HFFc6 (cell line): Measurements from ENCODE around the gene RPS27A. TPM values are rescaled to one million over a fixed set of nuclear protein-coding genes. Genes with fewer than 3 reads are reported as not detected.
"Not testable (repeated sequence)": the region's sequence is repeated elsewhere in the genome, so short reads cannot be mapped to it uniquely, and the experiment has no call there.

Experiments used
- DNase-seq: peaks from one replicate; pipeline ENCODE4 v3.0.0-alpha.2; 2018
- H3K27ac Mint-ChIP-seq: 2 replicates; pipeline ENCODE4 v1.8.0; 2020; ENCODE audit warnings: mild to moderate bottlenecking, mixed read lengths
- H3K27me3 Mint-ChIP-seq: 2 replicates; pipeline ENCODE4 v1.8.0; 2021; ENCODE audit warnings: mild to moderate bottlenecking, moderate library complexity, mixed read lengths; ENCODE audit not compliant: insufficient read depth
- H3K36me3 Mint-ChIP-seq: 2 replicates; pipeline ENCODE4 v1.8.0; 2021; ENCODE audit warnings: low read depth, mixed read lengths
- H3K4me1 Mint-ChIP-seq: 2 replicates; pipeline ENCODE4 v1.8.0; 2020; ENCODE audit warnings: low read depth, mixed read lengths
- H3K4me3 Mint-ChIP-seq: 2 replicates; pipeline ENCODE4 v1.8.0; 2020; ENCODE audit warnings: mild to moderate bottlenecking, moderate library complexity, mixed read lengths
- H3K9me3 Mint-ChIP-seq: 2 replicates; pipeline ENCODE4 v1.8.0; 2020; ENCODE audit warnings: mild to moderate bottlenecking, mixed read lengths
- CTCF ChIP-seq: fragments of 200-600 bp; sonication (generic); IDR thresholded peaks from 2 replicates; pipeline ENCODE4 v1.5.0; 2021; ENCODE audit warnings: antibody characterized with exemption, mild to moderate bottlenecking
- total RNA-seq, 6 experiments: library from RNA; stranded (reverse); fragmentation: NEBNext Ultra II Directional; extraction: Animal tissue kit (Norgen Biotek cat#: 25700); gene quantifications; 2 replicates in 1 of 6; 3 replicates in 5 of 6; pipeline ENCODE4 v1.2.3, GENCODE V29; 2021

Gene RPS27A
- total RNA-seq, 6 experiments from 2014 or later, result 776 to 909 (median 882) TPM

GRCh38 chr2:55233658-55233940 is 1.1 kb downstream of the RPS27A start:
- peaks cover 2% of the 10 kb centered on the region; the same call in 1 of the 2 replicates for H3K27me3 Mint-ChIP-seq
- peak overlapping the region; percentile 95 for H3K4me3 Mint-ChIP-seq
- peaks cover 55% of the 10 kb centered on the region for H3K4me1 Mint-ChIP-seq
- no peaks in the 10 kb centered on the region for H3K9me3 Mint-ChIP-seq
- H3K27ac Mint-ChIP-seq, result peak overlapping the region; percentile 96
- peaks cover 53% of the 10 kb centered on the region for H3K36me3 Mint-ChIP-seq
- DNase-seq, result no peak
- no peak for TF ChIP-seq CTCF

- Mint-ChIP-seq H3K27ac (peak overlapping the region; percentile 9; the same call in 1 of the 2 replicates), H3K36me3 (peaks cover 42% of the 10 kb centered on the region), H3K4me1 (peaks cover 33% of the 10 kb centered on the region), H3K9me3 (no peaks in the 10 kb centered on the region), H3K27me3 (peaks cover 2% of the 10 kb centered on the region; the same call in 1 of the 2 replicates), H3K4me3 (no peak overlapping the region; the same call in 1 of the 2 replicates)
- DNase-seq, result no peak
- TF ChIP-seq CTCF, result no peak
Observed at GRCh38 chr2:55235724-55236538, 3.4 kb downstream of the RPS27A start.

- Mint-ChIP-seq H3K36me3 (peaks cover 42% of the 10 kb centered on the region), H3K4me1 (peaks cover 27% of the 10 kb centered on the region), H3K27me3 (no peaks in the 10 kb centered on the region; the same call in 1 of the 2 replicates), H3K9me3 (no peaks in the 10 kb centered on the region), H3K4me3 (no peak overlapping the region), H3K27ac (no peak overlapping the region)
- TF ChIP-seq CTCF, result no peak
- no peak for DNase-seq
Observed at GRCh38 chr2:55236992-55237543, 4.6 kb downstream of the RPS27A start.

GRCh38 chr2:55239656-55240222 is 7.3 kb downstream of the RPS27A start:
- Mint-ChIP-seq H3K4me3 (no peak overlapping the region), H3K36me3 (peaks cover 19% of the 10 kb centered on the region), H3K27ac (no peak overlapping the region), H3K9me3 (no peaks in the 10 kb centered on the region), H3K4me1 (peaks cover 10% of the 10 kb centered on the region), H3K27me3 (no peaks in the 10 kb centered on the region)
- no peak for DNase-seq
- TF ChIP-seq CTCF, result no peak

GRCh38 chr2:55241582-55241981 is 9.1 kb downstream of the RPS27A start:
- not testable (repeated sequence) for H3K36me3 Mint-ChIP-seq, H3K27ac Mint-ChIP-seq, DNase-seq, H3K27me3 Mint-ChIP-seq, H3K4me1 Mint-ChIP-seq, H3K9me3 Mint-ChIP-seq, H3K4me3 Mint-ChIP-seq

DNA sequence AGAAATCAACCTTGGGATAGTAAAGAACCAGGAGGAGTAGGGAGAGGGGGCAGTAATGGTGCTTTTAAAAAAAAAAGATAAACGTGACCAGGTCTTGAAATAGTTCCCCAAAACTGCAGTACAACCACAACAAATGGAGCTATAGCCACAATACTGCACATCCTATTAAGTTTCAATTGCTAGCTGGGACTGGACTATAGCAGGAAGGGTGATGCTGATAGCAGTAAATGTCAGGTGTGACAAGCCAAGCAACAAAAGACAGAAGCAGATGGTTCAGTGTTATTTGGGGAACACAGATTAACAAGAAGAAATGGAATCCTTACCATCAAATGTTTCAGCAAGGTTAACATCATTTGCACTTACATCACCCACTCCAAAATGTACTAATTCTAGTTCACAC is 10.1 kb downstream of the RPS27A start:
- TF ChIP-seq CTCF, result no peak
- DNase-seq, result no peak
- no peaks in the 10 kb centered on the region for H3K4me1 Mint-ChIP-seq
- no peaks in the 10 kb centered on the region for H3K9me3 Mint-ChIP-seq
- no peak overlapping the region for H3K27ac Mint-ChIP-seq
- 0 out of 2 replicates have a peak, but pooled peaks cover 5% of the 10 kb centered on the region for H3K36me3 Mint-ChIP-seq
- no peaks in the 10 kb centered on the region for H3K27me3 Mint-ChIP-seq
- H3K4me3 Mint-ChIP-seq, result no peak overlapping the region
